ENCODE data around the gene TARS3.
"Not testable (repeated sequence)": the region's sequence is repeated elsewhere in the genome, so short reads cannot be mapped to it uniquely, and the experiment has no call there.

Gene TARS3

DNA sequence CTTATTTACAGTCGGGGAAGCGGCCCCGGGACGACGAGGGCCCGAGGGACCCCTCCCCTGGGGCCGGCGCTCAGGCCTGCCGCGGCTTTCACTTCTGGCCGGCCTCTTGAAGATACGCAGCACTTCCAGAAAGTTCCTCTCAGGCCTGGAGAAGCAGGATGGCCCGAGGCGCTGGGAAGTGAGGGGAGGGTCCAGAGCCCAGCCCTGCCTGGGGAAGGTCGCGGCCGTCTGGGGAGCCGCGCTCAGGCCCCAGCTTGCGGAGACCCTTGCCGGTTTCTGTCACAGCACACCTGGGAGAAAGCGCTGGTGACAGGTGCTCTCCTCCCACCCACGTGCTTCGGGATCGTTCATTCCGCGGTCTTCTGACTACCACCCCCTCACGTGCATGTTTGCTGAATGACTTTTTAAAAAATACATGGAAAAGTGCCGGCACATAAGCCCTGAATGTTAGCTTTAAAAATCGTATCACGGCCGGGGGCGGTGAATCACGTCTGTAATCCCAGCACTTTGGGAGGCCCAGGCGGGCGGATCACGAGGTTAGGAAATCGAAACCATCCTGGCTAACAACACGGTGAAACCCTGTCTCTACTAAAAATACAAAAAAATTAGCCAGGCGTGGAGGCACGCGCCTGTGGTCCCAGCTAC lies 71.4 kb downstream of the TARS3 start:
- no peak for DNase-seq

DNA sequence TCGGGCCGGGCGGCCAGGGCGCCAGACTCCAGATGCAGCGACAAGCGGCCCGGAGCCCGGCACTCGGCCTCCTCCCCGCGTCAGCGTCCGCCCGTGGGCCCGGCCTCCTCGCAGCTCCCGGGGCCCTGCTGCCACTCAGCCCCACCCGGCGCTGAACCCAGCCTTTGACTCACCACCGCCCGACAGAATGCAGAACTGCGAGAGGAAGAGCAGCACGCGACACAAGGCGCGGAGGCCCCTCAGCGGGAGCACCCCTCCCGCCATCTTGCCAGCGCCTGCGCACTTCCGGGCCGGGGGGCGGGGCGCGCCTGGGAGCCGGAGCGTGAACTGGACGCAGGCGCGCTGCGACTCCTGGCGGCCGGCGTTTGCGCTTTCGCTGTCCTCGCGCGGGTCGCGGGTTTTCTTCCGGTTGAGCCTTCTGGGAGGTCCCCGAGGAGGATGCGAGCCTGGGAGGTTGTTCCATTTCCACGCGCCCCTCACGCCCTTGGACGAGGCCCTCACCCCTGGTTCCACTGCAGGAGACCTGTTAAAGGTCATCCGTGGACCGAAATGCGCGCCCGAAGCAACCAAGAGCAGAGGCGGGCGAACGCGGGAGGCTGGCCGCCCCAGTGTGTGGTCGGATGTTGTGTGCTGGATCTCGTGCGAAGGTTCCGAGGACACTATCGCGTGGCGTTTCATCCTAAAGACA lies 72.0 kb downstream of the TARS3 start, which contains the start of gene TM2D3:
Gene TM2D3 (minus strand): TSS at position 284 of the 688 bp plus-strand sequence. CDS start 20 bp downstream, at position 264.
- DNase-seq = peak; percentile 59

DNA sequence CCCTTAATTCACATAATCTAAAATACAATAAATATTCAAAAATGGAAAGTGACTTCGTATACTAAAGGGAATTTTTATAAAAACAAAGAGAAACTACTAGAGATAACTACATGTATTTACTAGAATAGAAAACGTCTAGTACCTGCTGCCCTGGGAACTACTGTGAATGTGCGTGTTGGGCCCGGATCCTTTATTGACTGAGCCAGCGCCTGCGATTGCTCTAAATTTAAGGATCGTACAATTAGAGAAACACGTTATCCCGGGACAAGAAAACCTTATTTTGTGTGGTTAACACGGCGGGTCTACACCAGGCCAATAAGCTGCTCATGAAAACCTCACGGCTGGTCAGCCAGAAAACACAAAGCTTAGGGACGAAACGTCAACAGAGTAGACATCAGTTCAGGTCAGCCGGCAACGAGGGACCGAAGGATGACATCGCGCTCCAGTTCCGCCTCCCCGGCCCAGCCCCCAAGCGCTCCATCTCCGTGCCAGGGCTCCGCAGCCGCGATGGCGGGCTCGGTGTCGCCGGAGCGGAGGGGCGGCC lies 72.6 kb downstream of the TARS3 start:
- no peak for DNase-seq

DNA sequence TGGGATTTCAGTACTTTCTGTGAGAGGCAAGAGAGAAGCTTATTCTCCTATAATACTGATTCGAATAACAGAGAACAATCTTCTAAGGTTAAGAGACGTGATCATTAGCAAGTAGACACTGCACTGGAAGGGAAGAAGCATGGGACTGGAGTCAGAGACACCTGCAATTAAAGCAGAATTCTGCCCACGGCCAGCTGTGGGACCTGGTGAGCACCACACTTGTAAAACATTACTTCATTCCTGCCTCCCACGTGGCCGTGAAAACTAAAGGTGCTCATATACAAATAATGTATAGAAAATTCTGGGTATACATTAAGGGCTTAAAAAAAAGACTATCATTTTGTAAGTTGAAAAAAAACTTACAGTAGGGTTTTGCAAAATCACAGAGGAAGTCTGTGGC lies 74.1 kb downstream of the TARS3 start:
- no peak for DNase-seq

DNA sequence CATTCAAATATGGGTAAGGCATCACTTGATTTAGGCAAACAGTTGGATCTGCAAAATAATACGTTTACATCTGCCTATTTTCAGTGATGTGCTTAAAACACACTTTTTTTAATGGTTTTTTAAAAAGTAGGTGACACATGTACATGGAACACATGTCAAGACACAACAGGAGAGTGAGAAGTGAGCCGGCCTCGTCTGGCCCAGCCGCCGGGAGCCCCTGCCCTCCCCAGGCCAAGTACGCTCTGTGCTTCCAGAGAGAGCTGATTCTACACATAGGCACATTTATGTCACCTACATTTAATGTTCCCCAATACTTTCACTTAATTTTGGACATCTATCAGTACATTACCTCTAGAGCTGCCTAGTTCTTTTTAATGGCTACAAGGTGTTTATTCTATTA lies 75.9 kb downstream of the TARS3 start:
- DNase-seq = no peak

DNA sequence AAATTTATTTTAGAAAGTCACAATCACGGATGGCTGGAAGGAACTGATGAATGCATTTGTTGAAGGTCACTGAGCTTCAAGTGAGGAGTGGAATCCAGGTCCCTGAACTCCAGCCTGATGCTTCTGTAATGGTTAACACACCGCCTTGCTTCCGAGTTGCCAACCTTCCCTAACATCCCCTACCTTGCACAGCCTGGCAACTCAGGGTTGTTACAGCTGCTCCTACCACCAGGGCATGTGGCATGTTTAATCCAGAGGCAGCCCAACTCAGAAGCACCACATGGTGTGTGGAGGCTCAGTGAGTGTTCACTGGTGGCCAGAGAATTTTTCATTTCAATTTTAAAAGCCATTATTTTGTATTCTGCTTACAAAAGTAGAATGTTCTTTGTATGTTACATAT lies 77.0 kb downstream of the TARS3 start:
- no peak for DNase-seq

DNA sequence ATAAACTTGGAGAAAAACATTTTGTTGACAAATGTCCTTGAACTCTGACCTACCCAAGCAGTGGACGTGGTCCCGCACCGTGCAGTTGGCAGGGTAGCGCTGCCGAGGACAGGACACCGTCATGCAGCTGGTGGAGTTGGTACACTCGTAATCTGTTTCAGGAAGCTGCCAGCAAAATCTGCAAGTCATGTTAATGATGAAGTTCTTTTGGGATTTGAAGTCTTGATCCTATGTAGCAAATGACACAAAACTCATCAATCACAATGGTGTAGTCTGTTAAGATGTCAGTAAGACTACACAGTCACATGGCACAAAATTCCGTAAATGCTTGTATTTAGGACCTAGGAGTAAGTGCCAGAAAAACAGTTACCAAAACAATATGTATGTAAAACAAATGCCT lies 77.6 kb downstream of the TARS3 start:
- no peak for DNase-seq

DNA sequence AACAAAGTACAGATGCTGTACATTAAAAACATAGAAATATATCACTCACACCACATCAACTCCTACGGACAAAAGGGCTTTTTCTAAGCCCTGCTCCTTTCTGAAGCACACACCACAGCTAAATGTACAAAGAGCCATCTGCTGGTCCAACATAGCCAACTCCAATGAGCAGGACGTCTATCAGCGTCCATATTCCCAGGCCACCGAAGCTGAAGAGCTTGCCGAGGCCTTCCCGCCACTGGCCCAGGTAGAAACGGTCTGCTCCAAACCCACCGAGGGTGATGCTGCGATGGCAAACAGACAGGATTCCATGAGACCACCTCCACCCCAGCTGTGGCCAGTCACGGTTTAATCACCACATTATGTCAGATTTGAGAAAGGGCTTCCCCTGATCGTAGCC lies 81.9 kb downstream of the TARS3 start:
- no peak for DNase-seq

DNA sequence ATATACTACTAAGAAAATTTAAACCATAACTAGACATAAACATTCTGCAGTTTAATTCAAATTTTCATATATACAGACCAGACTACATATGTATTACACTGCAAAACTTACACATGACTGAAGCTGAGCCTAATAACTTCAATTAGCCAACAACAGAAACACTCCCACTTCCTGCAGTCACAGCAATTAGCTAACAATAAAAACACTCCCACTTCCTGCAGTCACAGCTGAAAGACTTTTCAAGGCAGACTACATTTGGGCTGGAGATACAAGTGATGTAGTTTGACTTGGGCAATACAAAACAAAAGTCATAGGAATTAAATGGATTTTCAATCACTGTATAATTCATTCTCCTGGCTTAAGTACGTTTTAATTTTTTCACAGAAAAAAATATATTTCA lies 82.4 kb downstream of the TARS3 start:
- no peak for DNase-seq

DNA sequence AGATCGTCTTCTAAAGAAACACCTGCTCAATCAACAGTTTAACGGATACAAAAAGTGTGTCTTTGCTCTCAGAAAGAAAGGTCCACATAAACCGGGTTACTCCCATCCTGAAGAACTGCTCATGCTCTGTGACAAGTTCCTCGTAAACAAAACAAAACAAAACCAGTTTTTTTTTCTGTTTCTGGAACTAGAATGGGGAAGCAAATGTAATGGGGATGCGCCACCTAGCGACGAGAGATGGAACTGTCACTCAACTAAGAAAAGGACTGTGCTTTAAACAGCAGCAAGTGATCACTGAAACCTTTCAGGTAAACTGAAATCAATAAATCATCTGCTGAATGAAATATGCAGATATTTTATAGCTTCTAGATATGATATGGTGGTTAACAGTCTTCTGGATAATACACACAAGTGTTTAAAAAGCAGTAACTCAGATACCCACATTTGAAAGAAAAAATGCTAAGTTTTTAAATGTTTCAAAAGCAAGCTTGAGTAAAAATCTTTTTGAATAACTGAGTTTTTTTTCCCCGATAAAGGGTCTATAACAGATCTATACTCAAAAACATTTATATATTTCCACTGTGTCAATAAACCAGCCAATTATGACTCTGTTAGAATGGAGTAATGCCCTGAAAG lies 83.0 kb downstream of the TARS3 start:
- DNase-seq = no peak

DNA sequence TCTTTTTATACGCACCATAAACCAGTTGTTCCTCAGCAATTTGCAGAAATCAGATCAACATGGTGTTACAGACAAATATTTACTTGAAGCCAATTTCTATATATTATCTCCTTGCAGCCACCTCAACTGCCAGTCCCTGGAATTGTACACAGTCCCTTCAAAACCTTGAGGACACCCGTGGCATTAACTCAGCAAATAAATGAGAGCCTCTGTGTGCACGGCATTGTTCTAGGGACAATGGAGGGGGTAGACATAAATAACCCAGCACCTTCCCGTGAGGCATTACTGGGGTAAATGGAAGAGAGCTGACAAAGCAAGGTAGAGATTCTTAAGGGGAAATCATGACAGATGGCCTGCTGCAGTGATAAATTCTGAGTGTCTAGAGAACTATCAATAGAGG lies 84.6 kb downstream of the TARS3 start:
- DNase-seq = no peak

DNA sequence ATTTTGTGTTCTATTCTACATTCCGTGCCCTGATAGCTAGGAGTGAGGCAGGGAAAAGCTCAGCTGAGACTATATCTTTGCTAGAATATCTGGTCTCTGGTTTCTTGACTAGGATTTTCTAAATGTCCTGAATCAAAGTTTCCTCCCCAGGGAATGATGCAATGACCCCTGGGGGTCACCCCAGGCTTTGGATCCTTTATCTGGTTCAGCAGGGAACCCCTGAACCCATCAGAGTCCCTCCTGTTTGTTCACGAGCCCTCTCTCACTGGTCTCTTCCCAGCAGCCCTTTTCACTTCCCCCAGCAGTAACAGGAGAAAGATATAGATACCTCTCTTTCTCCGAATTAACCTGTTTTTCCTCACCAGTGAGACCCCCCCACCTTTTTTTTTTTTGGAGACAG lies 86.4 kb downstream of the TARS3 start:
- DNase-seq = no peak

DNA sequence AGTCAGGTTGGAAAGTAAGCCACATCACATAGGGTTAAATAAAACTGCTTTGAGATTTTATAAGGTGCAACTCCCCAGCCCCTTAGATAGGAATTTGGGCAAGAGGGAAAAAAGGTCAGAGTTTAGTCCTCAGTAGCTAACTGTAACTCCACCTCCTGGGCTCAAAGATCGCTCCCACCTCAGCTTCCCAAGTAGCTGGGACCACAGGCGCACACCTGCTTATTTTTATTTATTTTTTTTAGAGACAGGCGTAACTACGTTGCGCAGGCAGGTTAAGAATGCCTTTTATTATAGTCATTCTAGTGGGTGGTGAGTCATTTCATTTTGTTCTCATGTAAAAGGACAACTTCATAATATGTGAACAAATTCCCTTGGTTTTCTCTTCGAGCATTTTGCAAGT lies 86.8 kb downstream of the TARS3 start:
- DNase-seq = no peak

DNA sequence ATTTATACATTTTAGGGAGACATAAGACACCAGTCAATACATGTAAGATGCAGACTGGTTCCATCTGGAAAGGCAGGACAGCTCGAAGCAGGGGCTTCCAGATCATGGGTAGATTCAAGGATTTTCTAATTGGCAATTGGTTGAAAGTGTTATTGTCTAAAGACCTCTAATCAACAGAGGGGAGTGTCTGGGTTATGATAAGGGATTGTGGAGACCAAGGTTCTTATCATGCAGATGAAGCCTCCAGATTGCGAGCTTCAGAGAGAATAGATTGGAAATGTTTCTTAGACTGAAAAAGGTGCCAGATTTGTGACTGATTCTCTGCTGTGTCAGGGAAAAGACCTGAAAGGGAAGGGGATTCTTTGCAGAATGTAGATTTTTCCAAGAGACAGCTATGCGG lies 87.2 kb downstream of the TARS3 start:
- DNase-seq = no peak

DNA sequence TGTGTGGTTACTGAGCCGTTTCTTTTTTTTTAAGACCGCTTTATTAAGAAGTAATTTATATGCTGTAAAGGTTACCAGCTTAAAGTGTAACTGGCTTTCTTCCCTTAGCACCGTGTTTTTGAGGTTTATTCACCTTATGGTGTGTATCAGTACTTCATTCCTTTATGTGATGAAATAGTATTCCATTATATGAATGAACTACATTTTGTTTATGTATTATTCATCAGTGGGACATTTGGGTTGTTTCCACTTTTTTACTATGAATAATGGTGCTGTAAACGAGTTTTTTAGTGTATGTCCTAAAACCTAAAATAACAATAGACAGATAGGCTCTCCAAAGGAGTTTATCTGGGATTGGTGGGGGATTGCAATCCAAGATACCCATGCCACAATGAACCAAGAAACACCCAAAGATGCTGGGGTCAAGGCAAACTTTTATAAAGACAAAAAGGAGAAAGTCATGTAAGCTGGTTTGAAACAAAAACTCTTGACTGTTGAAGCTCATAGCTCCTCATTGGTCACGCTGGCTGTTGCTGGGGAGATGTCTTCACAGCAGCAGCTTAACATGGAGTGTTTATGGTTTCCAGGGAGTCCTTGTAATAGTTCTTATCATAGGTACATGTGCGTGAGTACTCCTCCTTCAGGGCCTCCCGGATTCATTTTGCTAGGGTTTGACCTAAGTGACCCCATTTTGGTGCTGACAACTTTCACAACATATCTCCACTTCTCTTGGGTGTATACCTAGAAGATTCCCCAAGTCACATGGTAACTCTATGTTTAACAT lies 88.1 kb downstream of the TARS3 start:
- no peak for DNase-seq

DNA sequence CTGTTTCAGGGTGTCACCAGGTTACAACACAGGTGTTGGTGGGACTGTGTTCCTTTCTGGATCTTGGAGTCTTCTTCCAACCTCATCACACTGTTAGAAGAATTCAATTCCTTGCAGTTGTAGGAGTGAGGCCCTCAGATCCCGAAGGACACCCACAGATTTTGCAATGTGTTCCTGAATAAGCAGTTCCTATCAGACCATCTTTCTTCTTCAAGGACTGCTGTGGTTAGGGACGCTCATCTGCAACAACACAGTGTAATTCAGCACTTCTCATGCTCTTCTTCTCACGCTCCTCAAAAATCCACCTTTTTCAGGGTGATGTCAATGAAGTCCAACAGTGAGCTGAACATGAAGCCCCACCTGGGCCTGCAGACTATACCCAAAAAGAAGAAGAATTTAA lies 90.9 kb downstream of the TARS3 start:
- no peak for DNase-seq

DNA sequence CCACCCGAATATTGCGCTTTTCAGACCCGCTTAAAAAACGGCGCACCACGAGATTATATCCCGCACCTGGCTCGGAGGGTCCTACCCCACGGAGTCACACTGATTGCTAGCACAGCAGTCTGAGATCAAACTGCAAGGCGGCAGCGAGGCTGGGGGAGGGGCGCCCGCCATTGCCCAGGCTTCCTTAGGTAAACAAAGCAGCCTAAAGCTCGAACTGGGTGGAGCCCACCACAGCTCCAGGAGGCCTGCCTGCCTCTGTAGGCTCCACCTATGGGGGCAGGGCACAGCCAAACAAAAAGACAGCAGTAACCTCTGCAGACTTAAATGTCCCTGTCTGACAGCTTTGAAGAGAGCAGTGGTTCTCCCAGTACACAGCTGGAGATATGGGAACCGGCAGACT lies 97.5 kb downstream of the TARS3 start:
- not testable (repeated sequence) for DNase-seq

DNA sequence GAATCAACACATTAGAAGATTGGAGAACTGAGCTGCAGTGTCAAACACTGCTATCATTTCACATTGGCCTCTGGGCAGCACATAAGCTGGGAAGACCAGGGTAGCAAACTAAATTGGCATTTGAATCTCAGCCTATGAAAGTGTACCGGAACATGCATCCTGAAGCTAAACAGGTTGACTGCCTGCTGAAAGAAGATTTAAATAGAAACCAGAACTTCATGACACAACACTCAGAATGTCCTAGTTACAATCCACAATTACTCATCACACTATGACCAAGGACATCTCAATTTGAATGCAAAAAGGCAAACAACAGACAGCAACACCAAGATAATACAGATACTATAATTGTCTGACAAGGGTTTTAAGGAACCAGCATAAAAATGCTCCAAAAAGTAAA lies 98.3 kb downstream of the TARS3 start:
- no peak for DNase-seq

DNA sequence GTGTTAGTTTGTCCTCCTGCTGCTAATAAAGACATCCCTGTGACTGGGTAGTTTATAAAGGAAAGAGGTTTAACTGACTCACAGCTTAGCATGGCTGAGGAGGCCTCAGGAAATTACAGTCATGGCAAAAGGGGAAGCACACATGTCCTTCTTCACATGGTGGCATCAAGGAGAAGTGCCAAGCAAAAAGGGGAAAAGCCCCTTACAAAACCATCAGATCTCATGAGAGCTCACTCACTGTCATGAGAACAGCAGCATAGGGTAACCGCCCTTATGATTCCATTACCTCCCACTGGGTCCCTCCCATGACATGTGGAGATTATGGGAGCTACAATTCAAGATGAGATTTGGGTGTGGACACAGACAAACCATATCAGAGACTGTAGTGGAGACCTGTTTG lies 99.1 kb downstream of the TARS3 start:
- DNase-seq = no peak

DNA sequence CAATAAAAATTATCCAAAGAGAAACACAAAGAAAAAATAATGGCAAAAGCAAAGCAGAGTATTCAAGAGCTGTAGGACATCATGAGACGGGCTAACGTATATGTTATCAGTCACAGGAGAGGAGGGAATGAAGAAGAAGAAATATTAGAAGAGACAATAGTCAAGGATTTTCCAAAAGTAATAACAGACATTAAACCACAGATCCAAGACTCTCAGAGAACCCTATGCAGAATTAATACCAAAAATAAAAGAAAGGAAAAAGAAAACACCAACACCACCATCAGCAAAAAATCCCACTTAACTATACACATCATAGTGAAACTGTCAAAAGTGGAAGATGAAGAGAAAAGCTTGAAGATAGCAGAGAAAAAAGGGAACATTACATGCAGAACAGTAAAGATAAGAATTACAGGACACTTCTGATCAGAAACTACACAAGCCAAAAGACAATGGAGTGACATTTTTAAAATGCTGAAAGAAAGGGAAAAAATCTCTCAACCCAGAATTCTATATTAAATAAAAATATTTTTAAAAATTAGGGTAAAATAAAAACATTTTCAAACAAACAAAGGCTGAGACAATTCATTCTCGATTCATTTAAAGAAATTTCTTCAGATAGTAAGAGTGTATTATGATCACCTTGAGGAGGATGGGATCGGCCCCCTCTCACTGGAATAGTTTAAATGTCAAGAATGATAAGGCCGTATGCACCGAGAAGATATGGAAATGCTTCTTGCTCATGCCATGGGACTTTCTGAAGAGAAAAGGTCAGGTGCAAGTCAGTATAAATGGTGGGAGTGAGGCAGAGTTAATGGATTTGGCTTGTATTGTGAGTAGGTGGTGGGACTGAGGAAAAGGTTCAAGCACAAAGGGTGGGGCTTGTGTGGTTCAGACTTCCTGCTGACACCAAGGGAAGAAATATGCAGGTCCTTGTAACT lies 100.6 kb downstream of the TARS3 start:
- DNase-seq = no peak

DNA sequence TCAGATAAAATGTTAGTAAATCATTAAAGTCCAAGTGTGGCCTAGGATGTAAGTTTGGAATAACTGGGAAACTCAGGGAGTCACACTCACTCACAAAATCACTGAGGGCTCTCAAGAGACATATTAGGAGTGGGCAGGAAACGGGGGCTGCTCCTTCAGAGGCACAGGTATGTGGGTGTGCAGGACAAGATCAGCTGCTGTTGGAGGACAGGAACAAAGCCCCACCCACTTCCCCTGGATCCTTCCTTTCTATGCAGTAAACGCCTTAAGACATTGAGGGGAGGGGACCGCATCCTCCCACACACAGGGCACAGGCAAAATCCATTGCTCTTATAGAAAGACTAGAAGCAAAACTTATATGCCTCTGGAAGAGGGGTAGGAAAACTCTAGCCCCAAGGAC lies 102.3 kb downstream of the TARS3 start:
- DNase-seq = no peak

DNA sequence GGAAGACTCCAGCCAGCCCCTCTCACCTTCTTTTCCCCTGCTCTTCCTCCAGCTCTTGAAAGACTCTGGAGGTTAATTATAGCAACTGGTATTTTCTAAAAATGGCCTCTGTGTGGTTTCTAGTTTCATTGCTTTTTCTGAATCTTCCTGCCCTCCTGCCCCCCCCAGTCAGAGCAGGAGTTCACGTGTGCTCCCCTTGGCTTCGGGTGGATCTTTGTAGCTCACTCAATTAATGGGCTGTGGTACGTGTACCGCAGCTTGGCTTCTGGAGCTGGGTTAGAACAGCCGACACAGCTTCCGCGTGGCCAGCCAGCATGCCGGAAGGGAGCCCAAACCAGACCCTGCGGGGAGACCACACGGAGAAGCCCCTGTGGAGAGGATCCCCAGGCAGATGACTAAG lies 103.6 kb downstream of the TARS3 start:
- DNase-seq = no peak

DNA sequence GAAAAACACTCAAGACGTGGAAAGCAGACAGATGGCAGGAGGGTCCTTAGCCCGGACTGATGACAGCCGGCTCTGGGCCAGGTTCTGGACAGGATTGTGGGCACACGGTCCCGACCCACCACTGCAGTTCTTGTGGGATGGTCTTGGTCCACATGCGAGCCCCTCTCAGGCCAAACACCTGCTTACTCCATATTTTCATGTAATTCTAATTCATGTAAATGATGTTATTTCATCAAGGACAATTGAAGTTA lies 104.7 kb downstream of the TARS3 start:
- DNase-seq = no peak
